HepG2 (cell line): ENCODE measurements around the gene CCT6A. TPM values are rescaled to one million over a fixed set of nuclear protein-coding genes. Genes with fewer than 3 reads are reported as not detected.

ENCODE experiments used
- FOXK1 ChIP-seq: sonication (generic); formaldehyde crosslinking; IDR thresholded peaks from 2 replicates; pipeline ENCODE4 v1.4.0; 2020; ENCODE audit warnings: low read depth, missing genetic modification reagents, borderline replicate concordance
- NR1H2 ChIP-seq: sonication (generic); formaldehyde crosslinking; IDR thresholded peaks from 2 replicates; pipeline ENCODE4 v1.8.1; 2022; ENCODE audit warnings: low read depth, missing genetic modification reagents, borderline replicate concordance
- REPIN1 ChIP-seq: sonication (generic); formaldehyde crosslinking; IDR thresholded peaks from 2 replicates; pipeline ENCODE4 v1.8.0; 2022; ENCODE audit warnings: missing genetic modification reagents, low read depth, mild to moderate bottlenecking, borderline replicate concordance
- ZNF234 ChIP-seq: sonication (generic); formaldehyde crosslinking; conservative IDR thresholded peaks from 2 replicates; pipeline ENCODE4 v1.5.1; 2020; ENCODE audit warnings: mild to moderate bottlenecking, missing genetic modification reagents
- polyA plus RNA-seq, 8 experiments: library from polyadenylated mRNA; depleted of rRNA in 3 of 8; stranded (reverse) in 7 of 8; unstranded in 1 of 8; fragments of >200 nt; fragmentation: Illumina TruSeq in 4 of 8; extraction: Trizol in 4 of 8; gene quantifications; 2 replicates each; pipeline versions ENCODE4 v1.2.1 to v1.2.3, GENCODE V29; 2011 to 2016; ENCODE audit warnings: low read depth in 4 of 8, missing spikeins in 1 of 8, mixed read lengths in 1 of 8; ENCODE audit not compliant: insufficient read depth in 1 of 8
- total RNA-seq, 5 experiments: library from RNA; depleted of rRNA; stranded (reverse); fragments of >200 nt; fragmentation: Illumina TruSeq; extraction: Trizol; gene quantifications; 2 replicates each; pipeline ENCODE4 v1.2.3, GENCODE V29; 2016; ENCODE audit warnings: low read depth in 1 of 5
- TF ChIP-seq, protein P1 (sequence below): sonication (generic); formaldehyde crosslinking; IDR thresholded peaks from 2 replicates; pipeline ENCODE4 v1.8.1; 2023; ENCODE audit warnings: mild to moderate bottlenecking, missing genetic modification reagents, borderline replicate concordance
- TF ChIP-seq, protein P2 (sequence below): sonication (generic); formaldehyde crosslinking; IDR thresholded peaks from one replicate; pipeline ENCODE4 v1.5.1; 2020; ENCODE audit warnings: mild to moderate bottlenecking, missing genetic modification reagents; ENCODE audit errors: not compliant biosample characterization
- TF ChIP-seq, protein P3 (sequence below): sonication (generic); formaldehyde crosslinking; IDR thresholded peaks from 2 replicates; pipeline ENCODE4 v1.5.1; 2020; ENCODE audit warnings: missing genetic modification reagents, mild to moderate bottlenecking, borderline replicate concordance
- TF ChIP-seq, protein P4 (sequence below): sonication (generic); formaldehyde crosslinking; IDR thresholded peaks from 2 replicates; pipeline ENCODE4 v1.4.0; 2020; ENCODE audit warnings: low read depth, mild to moderate bottlenecking, missing genetic modification reagents
- TF ChIP-seq, protein P5 (sequence below): sonication (generic); formaldehyde crosslinking; IDR thresholded peaks from 2 replicates; pipeline ENCODE4 v1.4.0; 2020; ENCODE audit warnings: missing genetic modification reagents

Gene CCT6A
- total and polyA plus RNA-seq, 2 of the 13 experiments (the other 11 are each of a cell fraction or from before 2014, with no cell fraction given), result 219 to 292 TPM

DNA sequence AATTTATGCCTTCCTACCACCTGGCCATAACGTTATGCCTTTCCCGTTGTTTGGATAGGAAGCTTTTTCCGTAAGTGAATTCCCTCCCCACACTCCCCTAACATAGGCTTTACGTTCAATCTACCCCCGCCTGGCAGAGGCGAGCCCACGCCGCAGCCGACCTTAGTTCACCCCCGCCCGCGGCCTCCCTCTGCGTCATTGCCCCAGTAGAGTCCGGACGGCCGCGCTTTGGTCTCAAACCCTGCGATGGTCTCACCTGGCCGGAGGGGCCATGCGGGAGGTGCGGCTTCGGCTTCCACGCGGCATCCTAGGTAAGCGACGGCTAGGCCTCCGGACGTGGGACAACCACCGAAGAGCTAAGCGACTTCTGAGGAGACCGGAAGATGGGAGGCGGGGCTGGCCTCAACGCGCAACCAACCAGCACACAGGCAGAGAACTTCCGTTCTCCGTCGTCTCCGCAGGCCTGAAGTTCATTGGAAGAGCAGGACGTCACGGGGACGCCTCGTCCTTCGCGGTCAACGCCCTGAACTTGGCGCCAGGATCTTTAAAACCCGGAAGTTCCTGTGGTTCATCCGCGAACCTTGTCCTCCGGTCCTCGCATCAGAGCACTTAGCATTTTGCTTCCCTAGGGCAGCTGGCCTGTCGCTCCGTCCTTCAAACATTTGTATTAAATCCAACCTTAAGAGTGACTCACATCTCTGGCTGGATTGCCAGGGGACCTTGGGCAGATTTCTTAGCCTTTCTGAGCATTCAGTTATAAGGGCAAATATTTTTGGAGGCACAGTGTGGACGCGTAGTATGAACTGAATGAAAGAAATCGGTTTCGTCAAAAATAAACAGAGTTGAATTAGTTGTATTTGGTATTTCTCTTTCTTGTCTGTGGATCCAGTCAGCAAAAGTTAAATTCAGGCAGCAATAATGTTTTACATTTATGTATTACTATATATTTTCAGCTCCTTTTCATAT, 54.8 kb downstream of the CCT6A start, which contains the start of gene CHCHD2 (continued):
- TF ChIP-seq REPIN1, result peak; percentile 58; the same call in 1 of the 2 replicates
- TF ChIP-seq ZNF234, result no peak
- TF ChIP-seq, protein P1, sequence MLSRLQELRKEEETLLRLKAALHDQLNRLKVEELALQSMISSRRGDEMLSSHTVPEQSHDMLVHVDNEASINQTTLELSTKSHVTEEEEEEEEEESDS, result peak; percentile 70; the same call in 1 of the 2 replicates
- no peak; the same call in 1 of the 2 replicates for TF ChIP-seq NR1H2 (CRISPR knock-in tag)
- peak; percentile 68; the same call in 1 of the 2 replicates for TF ChIP-seq FOXK1 (CRISPR knock-in tag)
- TF ChIP-seq, protein P2, sequence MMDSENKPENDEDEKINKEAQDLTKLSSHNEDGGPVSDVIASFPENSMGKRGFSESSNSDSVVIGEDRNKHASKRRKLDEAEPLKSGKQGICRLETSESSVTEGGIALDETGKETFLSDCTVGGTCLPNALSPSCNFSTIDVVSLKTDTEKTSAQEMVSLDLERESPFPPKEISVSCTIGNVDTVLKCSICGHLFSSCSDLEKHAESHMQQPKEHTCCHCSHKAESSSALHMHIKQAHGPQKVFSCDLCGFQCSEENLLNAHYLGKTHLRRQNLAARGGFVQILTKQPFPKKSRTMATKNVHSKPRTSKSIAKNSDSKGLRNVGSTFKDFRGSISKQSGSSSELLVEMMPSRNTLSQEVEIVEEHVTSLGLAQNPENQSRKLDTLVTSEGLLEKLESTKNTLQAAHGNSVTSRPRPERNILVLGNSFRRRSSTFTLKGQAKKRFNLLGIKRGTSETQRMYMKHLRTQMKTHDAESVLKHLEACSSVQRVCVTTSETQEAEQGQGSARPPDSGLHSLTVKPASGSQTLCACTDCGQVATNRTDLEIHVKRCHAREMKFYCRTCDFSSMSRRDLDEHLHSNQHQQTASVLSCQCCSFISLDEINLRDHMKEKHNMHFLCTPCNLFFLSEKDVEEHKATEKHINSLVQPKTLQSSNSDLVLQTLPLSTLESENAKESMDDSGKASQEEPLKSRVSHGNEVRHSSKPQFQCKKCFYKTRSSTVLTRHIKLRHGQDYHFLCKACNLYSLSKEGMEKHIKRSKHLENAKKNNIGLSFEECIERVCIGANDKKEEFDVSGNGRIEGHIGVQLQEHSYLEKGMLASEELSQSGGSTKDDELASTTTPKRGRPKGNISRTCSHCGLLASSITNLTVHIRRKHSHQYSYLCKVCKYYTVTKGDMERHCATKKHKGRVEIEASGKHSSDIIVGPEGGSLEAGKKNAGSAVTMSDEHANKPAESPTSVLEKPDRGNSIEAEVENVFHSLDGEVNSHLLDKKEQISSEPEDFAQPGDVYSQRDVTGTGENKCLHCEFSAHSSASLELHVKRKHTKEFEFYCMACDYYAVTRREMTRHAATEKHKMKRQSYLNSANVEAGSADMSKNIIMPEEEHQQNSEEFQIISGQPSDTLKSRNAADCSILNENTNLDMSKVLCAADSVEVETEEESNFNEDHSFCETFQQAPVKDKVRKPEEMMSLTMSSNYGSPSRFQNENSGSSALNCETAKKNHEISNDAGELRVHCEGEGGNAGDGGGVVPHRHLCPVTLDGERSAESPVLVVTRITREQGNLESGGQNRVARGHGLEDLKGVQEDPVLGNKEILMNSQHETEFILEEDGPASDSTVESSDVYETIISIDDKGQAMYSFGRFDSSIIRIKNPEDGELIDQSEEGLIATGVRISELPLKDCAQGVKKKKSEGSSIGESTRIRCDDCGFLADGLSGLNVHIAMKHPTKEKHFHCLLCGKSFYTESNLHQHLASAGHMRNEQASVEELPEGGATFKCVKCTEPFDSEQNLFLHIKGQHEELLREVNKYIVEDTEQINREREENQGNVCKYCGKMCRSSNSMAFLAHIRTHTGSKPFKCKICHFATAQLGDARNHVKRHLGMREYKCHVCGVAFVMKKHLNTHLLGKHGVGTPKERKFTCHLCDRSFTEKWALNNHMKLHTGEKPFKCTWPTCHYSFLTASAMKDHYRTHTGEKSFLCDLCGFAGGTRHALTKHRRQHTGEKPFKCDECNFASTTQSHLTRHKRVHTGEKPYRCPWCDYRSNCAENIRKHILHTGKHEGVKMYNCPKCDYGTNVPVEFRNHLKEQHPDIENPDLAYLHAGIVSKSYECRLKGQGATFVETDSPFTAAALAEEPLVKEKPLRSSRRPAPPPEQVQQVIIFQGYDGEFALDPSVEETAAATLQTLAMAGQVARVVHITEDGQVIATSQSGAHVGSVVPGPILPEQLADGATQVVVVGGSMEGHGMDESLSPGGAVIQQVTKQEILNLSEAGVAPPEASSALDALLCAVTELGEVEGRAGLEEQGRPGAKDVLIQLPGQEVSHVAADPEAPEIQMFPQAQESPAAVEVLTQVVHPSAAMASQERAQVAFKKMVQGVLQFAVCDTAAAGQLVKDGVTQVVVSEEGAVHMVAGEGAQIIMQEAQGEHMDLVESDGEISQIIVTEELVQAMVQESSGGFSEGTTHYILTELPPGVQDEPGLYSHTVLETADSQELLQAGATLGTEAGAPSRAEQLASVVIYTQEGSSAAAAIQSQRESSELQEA (CRISPR knock-in tag), result peak; percentile 77
- TF ChIP-seq, protein P3, sequence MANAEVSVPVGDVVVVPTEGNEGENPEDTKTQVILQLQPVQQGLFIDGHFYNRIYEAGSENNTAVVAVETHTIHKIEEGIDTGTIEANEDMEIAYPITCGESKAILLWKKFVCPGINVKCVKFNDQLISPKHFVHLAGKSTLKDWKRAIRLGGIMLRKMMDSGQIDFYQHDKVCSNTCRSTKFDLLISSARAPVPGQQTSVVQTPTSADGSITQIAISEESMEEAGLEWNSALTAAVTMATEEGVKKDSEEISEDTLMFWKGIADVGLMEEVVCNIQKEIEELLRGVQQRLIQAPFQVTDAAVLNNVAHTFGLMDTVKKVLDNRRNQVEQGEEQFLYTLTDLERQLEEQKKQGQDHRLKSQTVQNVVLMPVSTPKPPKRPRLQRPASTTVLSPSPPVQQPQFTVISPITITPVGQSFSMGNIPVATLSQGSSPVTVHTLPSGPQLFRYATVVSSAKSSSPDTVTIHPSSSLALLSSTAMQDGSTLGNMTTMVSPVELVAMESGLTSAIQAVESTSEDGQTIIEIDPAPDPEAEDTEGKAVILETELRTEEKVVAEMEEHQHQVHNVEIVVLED (CRISPR knock-in tag), result peak; percentile 89
- TF ChIP-seq, protein P4, sequence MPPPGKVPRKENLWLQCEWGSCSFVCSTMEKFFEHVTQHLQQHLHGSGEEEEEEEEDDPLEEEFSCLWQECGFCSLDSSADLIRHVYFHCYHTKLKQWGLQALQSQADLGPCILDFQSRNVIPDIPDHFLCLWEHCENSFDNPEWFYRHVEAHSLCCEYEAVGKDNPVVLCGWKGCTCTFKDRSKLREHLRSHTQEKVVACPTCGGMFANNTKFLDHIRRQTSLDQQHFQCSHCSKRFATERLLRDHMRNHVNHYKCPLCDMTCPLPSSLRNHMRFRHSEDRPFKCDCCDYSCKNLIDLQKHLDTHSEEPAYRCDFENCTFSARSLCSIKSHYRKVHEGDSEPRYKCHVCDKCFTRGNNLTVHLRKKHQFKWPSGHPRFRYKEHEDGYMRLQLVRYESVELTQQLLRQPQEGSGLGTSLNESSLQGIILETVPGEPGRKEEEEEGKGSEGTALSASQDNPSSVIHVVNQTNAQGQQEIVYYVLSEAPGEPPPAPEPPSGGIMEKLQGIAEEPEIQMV (CRISPR knock-in tag), result no peak
- TF ChIP-seq, protein P5, sequence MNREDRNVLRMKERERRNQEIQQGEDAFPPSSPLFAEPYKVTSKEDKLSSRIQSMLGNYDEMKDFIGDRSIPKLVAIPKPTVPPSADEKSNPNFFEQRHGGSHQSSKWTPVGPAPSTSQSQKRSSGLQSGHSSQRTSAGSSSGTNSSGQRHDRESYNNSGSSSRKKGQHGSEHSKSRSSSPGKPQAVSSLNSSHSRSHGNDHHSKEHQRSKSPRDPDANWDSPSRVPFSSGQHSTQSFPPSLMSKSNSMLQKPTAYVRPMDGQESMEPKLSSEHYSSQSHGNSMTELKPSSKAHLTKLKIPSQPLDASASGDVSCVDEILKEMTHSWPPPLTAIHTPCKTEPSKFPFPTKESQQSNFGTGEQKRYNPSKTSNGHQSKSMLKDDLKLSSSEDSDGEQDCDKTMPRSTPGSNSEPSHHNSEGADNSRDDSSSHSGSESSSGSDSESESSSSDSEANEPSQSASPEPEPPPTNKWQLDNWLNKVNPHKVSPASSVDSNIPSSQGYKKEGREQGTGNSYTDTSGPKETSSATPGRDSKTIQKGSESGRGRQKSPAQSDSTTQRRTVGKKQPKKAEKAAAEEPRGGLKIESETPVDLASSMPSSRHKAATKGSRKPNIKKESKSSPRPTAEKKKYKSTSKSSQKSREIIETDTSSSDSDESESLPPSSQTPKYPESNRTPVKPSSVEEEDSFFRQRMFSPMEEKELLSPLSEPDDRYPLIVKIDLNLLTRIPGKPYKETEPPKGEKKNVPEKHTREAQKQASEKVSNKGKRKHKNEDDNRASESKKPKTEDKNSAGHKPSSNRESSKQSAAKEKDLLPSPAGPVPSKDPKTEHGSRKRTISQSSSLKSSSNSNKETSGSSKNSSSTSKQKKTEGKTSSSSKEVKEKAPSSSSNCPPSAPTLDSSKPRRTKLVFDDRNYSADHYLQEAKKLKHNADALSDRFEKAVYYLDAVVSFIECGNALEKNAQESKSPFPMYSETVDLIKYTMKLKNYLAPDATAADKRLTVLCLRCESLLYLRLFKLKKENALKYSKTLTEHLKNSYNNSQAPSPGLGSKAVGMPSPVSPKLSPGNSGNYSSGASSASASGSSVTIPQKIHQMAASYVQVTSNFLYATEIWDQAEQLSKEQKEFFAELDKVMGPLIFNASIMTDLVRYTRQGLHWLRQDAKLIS (CRISPR knock-in tag), result no peak
